H9 (cell line): ENCODE results near the gene TMEM141. TPM values are rescaled to one million over a fixed set of nuclear protein-coding genes. Genes with fewer than 3 reads are reported as not detected.
"Not testable (repeated sequence)": the region's sequence is repeated elsewhere in the genome, so short reads cannot be mapped to it uniquely, and the experiment has no call there.

Experiments
- DNase-seq: peaks from one replicate; pipeline ENCODE4 v3.0.0-alpha.2; 2017
- H2AFZ ChIP-seq: one replicate; pipeline ENCODE4 v1.6.1; 2013; ENCODE audit warnings: mild to moderate bottlenecking, low read length, control low read depth, moderate library complexity
- H2AK5ac ChIP-seq: 2 replicates; pipeline ENCODE4 v1.6.1; 2013; ENCODE audit warnings: low read length, control low read depth, mixed read lengths; ENCODE audit not compliant: insufficient read length
- H2BK120ac ChIP-seq: one replicate; pipeline ENCODE4 v1.6.1; 2013; ENCODE audit warnings: low read depth, mild to moderate bottlenecking, low read length, control low read depth, inconsistent platforms; ENCODE audit not compliant: poor library complexity, severe bottlenecking
- H2BK12ac ChIP-seq: 2 replicates; pipeline ENCODE4 v1.6.1; 2013; ENCODE audit warnings: low read length, control low read depth, mixed read lengths, low read depth; ENCODE audit not compliant: insufficient read length
- H2BK15ac ChIP-seq: 2 replicates; pipeline ENCODE4 v1.6.1; 2013; ENCODE audit warnings: low read depth, low read length, control low read depth
- H2BK20ac ChIP-seq: one replicate; pipeline ENCODE4 v1.6.1; 2013; ENCODE audit warnings: low read depth, mild to moderate bottlenecking, low read length, control low read depth, inconsistent platforms; ENCODE audit not compliant: poor library complexity, severe bottlenecking
- H2BK5ac ChIP-seq: 2 replicates; pipeline ENCODE4 v1.6.1; 2013; ENCODE audit warnings: low read length, control low read depth, mixed read lengths; ENCODE audit not compliant: insufficient read length
- H3K14ac ChIP-seq: 2 replicates; pipeline ENCODE4 v1.6.1; 2013; ENCODE audit warnings: low read length, control low read depth; ENCODE audit not compliant: insufficient read depth
- H3K18ac ChIP-seq: 2 replicates; pipeline ENCODE4 v1.6.1; 2013; ENCODE audit warnings: low read depth, mild to moderate bottlenecking, mixed read lengths, low read length, control low read depth; ENCODE audit not compliant: insufficient read length
- H3K23ac ChIP-seq: 2 replicates; pipeline ENCODE4 v1.6.1; 2013; ENCODE audit warnings: low read length, control low read depth, mixed read lengths, low read depth; ENCODE audit not compliant: insufficient read length
- H3K23me2 ChIP-seq: 2 replicates; pipeline ENCODE4 v1.6.1; 2013; ENCODE audit warnings: low read depth, mild to moderate bottlenecking, mixed read lengths, low read length, control low read depth; ENCODE audit not compliant: insufficient read length, poor library complexity, severe bottlenecking
- H3K27ac ChIP-seq: 2 replicates; pipeline ENCODE4 v1.5.1; 2013; ENCODE audit warnings: low read length, control low read depth, mixed read lengths, low read depth; ENCODE audit not compliant: insufficient read length
- H3K27me3 ChIP-seq: 2 replicates; pipeline ENCODE4 v1.6.1; 2013; ENCODE audit warnings: low read length, control low read depth, inconsistent platforms; ENCODE audit not compliant: insufficient read depth
- H3K4ac ChIP-seq: 2 replicates; pipeline ENCODE4 v1.6.1; 2013; ENCODE audit warnings: low read depth, mild to moderate bottlenecking, control low read depth, inconsistent platforms, low read length, moderate library complexity
- H3K4me1 ChIP-seq: 2 replicates; pipeline ENCODE4 v1.6.1; 2013; ENCODE audit warnings: low read length, control low read depth, inconsistent platforms; ENCODE audit not compliant: insufficient read depth
- H3K4me2 ChIP-seq: 2 replicates; pipeline ENCODE4 v1.6.1; 2013; ENCODE audit warnings: low read length, control low read depth, mixed read lengths; ENCODE audit not compliant: insufficient read length, insufficient read depth
- H3K56ac ChIP-seq: 2 replicates; pipeline ENCODE4 v1.6.1; 2013; ENCODE audit warnings: low read depth, mild to moderate bottlenecking, mixed read lengths, low read length, control low read depth; ENCODE audit not compliant: insufficient read length
- H3K79me1 ChIP-seq: 2 replicates; pipeline ENCODE4 v1.6.1; 2013; ENCODE audit warnings: low read depth, mild to moderate bottlenecking, moderate library complexity, low read length, control low read depth, inconsistent platforms; ENCODE audit not compliant: insufficient read depth, poor library complexity, severe bottlenecking
- H3K79me2 ChIP-seq: 2 replicates; pipeline ENCODE4 v1.6.1; 2013; ENCODE audit warnings: low read length, control low read depth, inconsistent platforms; ENCODE audit not compliant: insufficient read depth
- H3K9ac ChIP-seq: 2 replicates; pipeline ENCODE4 v1.6.1; 2013; ENCODE audit warnings: low read length, control low read depth, mixed read lengths; ENCODE audit not compliant: insufficient read length; ENCODE audit errors: extremely low read depth
- H3K9me3 ChIP-seq: one replicate; pipeline ENCODE4 v1.6.1; 2013; ENCODE audit warnings: low read depth, low read length, inconsistent platforms; ENCODE audit not compliant: control insufficient read depth
- H3T11ph ChIP-seq: one replicate; pipeline ENCODE4 v1.6.1; 2013; ENCODE audit warnings: mild to moderate bottlenecking, low read length, control low read depth, inconsistent platforms
- H4K20me1 ChIP-seq: one replicate; pipeline ENCODE4 v1.6.1; 2013; ENCODE audit not compliant: control insufficient read depth, insufficient read length, insufficient read depth
- H4K5ac ChIP-seq: 2 replicates; pipeline ENCODE4 v1.6.1; 2013; ENCODE audit warnings: low read depth, mild to moderate bottlenecking, mixed read lengths, low read length, control low read depth; ENCODE audit not compliant: insufficient read length
- H4K8ac ChIP-seq: replicated peaks from 2 replicates; pipeline ENCODE4 v1.6.1; 2013; ENCODE audit warnings: low read length, control low read depth, mixed read lengths, low read depth; ENCODE audit not compliant: insufficient read length
- H4K91ac ChIP-seq: 2 replicates; pipeline ENCODE4 v1.6.1; 2013; ENCODE audit warnings: low read depth, mild to moderate bottlenecking, moderate library complexity, mixed read lengths, low read length, control low read depth; ENCODE audit not compliant: insufficient read length
- H3K27ac Mint-ChIP-seq, 3 experiments: 2 replicates in 2 of 3; 3 replicates in 1 of 3; pipeline ENCODE4 v1.8.0; 2020 to 2021; ENCODE audit warnings: mixed read lengths in 3 of 3, mild to moderate bottlenecking in 1 of 3, moderate library complexity in 1 of 3
- H3K27me3 Mint-ChIP-seq: 2 replicates; pipeline ENCODE4 v1.8.0; 2021; ENCODE audit warnings: low read depth, mild to moderate bottlenecking, moderate library complexity, mixed read lengths
- H3K36me3 Mint-ChIP-seq, 3 experiments: 2 replicates in 2 of 3; 3 replicates in 1 of 3; pipeline ENCODE4 v1.8.0; 2020 to 2021; ENCODE audit warnings: low read depth in 3 of 3, mixed read lengths in 3 of 3; ENCODE audit not compliant: insufficient read depth in 1 of 3
- H3K4me1 Mint-ChIP-seq, 2 experiments: 2 replicates each; pipeline ENCODE4 v1.8.0; 2020; ENCODE audit warnings: mixed read lengths in 2 of 2
- H3K4me3 Mint-ChIP-seq, 2 experiments: 2 replicates in 1 of 2; 3 replicates in 1 of 2; pipeline ENCODE4 v1.8.0; 2020 to 2021; ENCODE audit warnings: mild to moderate bottlenecking in 2 of 2, mixed read lengths in 2 of 2, moderate library complexity in 1 of 2
- H3K9me3 Mint-ChIP-seq, 2 experiments: 2 replicates in 1 of 2; 3 replicates in 1 of 2; pipeline ENCODE4 v1.8.0; 2020; ENCODE audit warnings: mild to moderate bottlenecking in 2 of 2, mixed read lengths in 2 of 2, moderate library complexity in 1 of 2
- WGBS: extraction: QIAGEN DNeasy Blood & Tissue Kit; methylation state at CpG from one replicate; pipeline ENCODE4 v1.1.7; 2013; ENCODE audit warnings: missing lambda C conversion rate, low lambda C conversion rate, mixed read lengths; ENCODE audit not compliant: insufficient read length; ENCODE audit errors: extremely low coverage; 5-methylcytosine and 5-hydroxymethylcytosine counted together
- total RNA-seq: library from RNA; stranded (reverse); gene quantifications from 2 replicates; pipeline ENCODE4 v1.2.1, GENCODE V29; 2021
- TF ChIP-seq, protein P1 (sequence below): fragments of 200-600 bp; sonication (generic); conservative IDR thresholded peaks from 3 replicates; pipeline ENCODE4 v1.8.0; 2021; ENCODE audit warnings: antibody characterized with exemption, mild to moderate bottlenecking

TMEM141 gene
- total RNA-seq, 1 experiment from 2014 or later, result 55.2 TPM

DNA sequence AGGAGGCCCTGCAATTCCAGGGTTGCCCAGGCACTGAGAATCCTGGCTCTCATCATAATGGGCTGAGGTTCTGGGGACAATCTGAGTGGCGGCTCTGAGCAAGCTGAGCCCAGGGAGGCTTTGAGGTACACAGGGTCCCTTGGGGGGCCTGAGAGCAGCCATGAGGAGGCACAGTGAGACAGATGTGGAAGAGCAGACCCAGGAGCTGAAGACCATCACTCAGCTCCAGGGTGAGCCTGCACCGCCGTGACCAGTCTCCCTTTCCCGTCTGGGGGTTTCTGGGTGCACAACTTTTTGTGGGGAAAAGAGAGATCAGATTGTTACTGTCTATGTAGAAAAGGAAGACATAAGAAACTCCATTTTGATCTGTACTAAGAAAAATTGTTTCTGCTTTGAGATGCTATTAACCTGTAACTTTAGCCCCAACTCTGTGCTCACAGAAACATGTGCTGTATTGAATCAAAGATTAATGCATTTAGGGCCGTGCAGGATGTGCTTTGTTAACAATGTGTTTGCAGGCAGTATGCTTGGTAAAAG is 5.2 kb downstream of the TMEM141 start, which contains the start of gene CCDC183:
Gene CCDC183 (plus strand): TSS at position 101 of the 537 bp plus-strand sequence. CDS start 60 bp downstream, at position 161.
- Histone ChIP-seq H3K27ac (no peak within 1 kb of the TSS), H2BK5ac (no peak within 1 kb of the TSS), H2BK20ac (no peak within 1 kb of the TSS), H4K5ac (no peak within 1 kb of the TSS), H2BK15ac (no peak within 1 kb of the TSS), H3K4me2 (no peak within 1 kb of the TSS), H4K20me1 (no peaks in the 10 kb centered on the region), H3K79me2 (no peaks in the 10 kb centered on the region), H2BK12ac (no peak within 1 kb of the TSS), H2BK120ac (no peak within 1 kb of the TSS), H3T11ph (no peak within 1 kb of the TSS), H3K27me3 (no peaks in the 10 kb centered on the region; the same call in 1 of the 2 replicates), H3K9ac (no peak within 1 kb of the TSS), H4K8ac (no peak within 1 kb of the TSS), H3K23me2 (peaks cover 15% of the 10 kb centered on the region), H3K4ac (no peak within 1 kb of the TSS), H3K4me1 (no peaks in the 10 kb centered on the region; the same call in 1 of the 2 replicates), H3K79me1 (no peaks in the 10 kb centered on the region), H3K23ac (no peak within 1 kb of the TSS), H3K14ac (no peak within 1 kb of the TSS; the same call in 1 of the 2 replicates), H3K9me3 (no peaks in the 10 kb centered on the region), H4K91ac (no peak within 1 kb of the TSS), H3K56ac (no peak within 1 kb of the TSS), H2AFZ (no peak within 1 kb of the TSS), H2AK5ac (no peak within 1 kb of the TSS), H3K18ac (no peak within 1 kb of the TSS)
- Mint-ChIP-seq H3K9me3 (no peaks in the 10 kb centered on the region), H3K27ac (peak within 1 kb of the TSS in 1 of 3 experiments; percentile 30; a peak in 2 of 7 replicates), H3K27me3 (peaks cover 36% of the 10 kb centered on the region), H3K4me1 (peaks cover 21 to 34% of the 10 kb centered on the region in 2 experiments), H3K4me3 (no peak within 1 kb of the TSS; a peak in 1 of 5 replicates), H3K36me3 (peaks cover 0 to 8% (median 1%) of the 10 kb centered on the region in 3 experiments; a peak in 3 of 7 replicates)
- no CpG with 5 or more reads among the region's 5 CpGs for WGBS
- TF ChIP-seq, protein P1, sequence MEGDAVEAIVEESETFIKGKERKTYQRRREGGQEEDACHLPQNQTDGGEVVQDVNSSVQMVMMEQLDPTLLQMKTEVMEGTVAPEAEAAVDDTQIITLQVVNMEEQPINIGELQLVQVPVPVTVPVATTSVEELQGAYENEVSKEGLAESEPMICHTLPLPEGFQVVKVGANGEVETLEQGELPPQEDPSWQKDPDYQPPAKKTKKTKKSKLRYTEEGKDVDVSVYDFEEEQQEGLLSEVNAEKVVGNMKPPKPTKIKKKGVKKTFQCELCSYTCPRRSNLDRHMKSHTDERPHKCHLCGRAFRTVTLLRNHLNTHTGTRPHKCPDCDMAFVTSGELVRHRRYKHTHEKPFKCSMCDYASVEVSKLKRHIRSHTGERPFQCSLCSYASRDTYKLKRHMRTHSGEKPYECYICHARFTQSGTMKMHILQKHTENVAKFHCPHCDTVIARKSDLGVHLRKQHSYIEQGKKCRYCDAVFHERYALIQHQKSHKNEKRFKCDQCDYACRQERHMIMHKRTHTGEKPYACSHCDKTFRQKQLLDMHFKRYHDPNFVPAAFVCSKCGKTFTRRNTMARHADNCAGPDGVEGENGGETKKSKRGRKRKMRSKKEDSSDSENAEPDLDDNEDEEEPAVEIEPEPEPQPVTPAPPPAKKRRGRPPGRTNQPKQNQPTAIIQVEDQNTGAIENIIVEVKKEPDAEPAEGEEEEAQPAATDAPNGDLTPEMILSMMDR, result no peak
- DNase-seq, result no peak

DNA sequence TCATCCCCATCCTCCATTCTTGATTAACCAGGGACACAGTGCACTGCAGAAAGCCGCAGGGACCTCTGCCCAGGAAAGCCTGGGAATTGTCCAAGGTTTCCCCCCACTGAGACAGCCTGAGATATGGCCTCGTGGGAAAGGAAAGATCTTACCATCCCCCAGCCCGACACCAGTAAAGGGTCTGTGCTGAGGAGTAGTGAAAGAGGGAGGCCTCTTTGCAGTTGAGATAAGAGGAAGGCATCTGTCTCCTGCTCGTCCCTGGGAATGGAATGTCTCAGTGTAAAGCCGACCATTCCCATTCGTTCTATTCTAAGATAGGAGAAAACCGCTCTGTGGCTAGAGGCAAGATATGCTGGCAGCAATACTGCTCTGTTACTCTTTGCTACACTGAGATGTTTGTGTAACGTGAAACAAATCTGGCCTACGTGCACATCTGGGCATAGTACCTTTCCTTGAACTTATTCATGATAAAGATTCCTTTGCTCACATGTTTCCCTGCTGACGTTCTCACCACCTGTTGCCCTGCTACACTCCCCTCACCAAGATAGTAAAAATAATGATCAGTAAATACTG is 5.7 kb downstream of the TMEM141 start:
- H3K9me3 Mint-ChIP-seq, H3K27ac ChIP-seq, H3K27me3 ChIP-seq, H4K5ac ChIP-seq, H4K91ac ChIP-seq, H3K14ac ChIP-seq, H3K4me2 ChIP-seq, H3T11ph ChIP-seq, H3K18ac ChIP-seq, H2BK5ac ChIP-seq, H3K9ac ChIP-seq, H3K4me3 Mint-ChIP-seq, H2BK120ac ChIP-seq, H2AFZ ChIP-seq, H2BK20ac ChIP-seq, H3K27ac Mint-ChIP-seq, H3K36me3 Mint-ChIP-seq, H3K4me1 ChIP-seq, H3K9me3 ChIP-seq, DNase-seq, H3K79me2 ChIP-seq, H4K20me1 ChIP-seq, H3K4ac ChIP-seq, H3K79me1 ChIP-seq, H3K23ac ChIP-seq, H2AK5ac ChIP-seq, H2BK15ac ChIP-seq, H3K56ac ChIP-seq, H4K8ac ChIP-seq, H2BK12ac ChIP-seq: not testable (repeated sequence)
- peaks cover 36% of the 10 kb centered on the region for H3K27me3 Mint-ChIP-seq
- H3K23me2 ChIP-seq, result peaks cover 15% of the 10 kb centered on the region
- no CpG with 5 or more reads among the region's 10 CpGs for WGBS
- peaks cover 21 to 35% of the 10 kb centered on the region in 2 experiments for H3K4me1 Mint-ChIP-seq
